ENCODE measurements around the gene TPI1.

- TF ChIP-seq EZH2 (IDR thresholded peaks at IDR 0.05; ENCODE audit: borderline replicate concordance, low read length) (no peak), CTCF (IDR thresholded peaks at IDR 0.05; ENCODE audit: low read length) (no peak)
Measured at GRCh38 chr12:6838854-6839253, 28.5 kb upstream of the TPI1 start.

Data from OCI-LY1 (cell line).